Measurements from ENCODE around the gene ETV4. TPM values are rescaled to one million over a fixed set of nuclear protein-coding genes. Genes with fewer than 3 reads are reported as not detected.

The ETV4 gene
- total RNA-seq, 1 experiment from 2014 or later, result 37.8 TPM

DNA sequence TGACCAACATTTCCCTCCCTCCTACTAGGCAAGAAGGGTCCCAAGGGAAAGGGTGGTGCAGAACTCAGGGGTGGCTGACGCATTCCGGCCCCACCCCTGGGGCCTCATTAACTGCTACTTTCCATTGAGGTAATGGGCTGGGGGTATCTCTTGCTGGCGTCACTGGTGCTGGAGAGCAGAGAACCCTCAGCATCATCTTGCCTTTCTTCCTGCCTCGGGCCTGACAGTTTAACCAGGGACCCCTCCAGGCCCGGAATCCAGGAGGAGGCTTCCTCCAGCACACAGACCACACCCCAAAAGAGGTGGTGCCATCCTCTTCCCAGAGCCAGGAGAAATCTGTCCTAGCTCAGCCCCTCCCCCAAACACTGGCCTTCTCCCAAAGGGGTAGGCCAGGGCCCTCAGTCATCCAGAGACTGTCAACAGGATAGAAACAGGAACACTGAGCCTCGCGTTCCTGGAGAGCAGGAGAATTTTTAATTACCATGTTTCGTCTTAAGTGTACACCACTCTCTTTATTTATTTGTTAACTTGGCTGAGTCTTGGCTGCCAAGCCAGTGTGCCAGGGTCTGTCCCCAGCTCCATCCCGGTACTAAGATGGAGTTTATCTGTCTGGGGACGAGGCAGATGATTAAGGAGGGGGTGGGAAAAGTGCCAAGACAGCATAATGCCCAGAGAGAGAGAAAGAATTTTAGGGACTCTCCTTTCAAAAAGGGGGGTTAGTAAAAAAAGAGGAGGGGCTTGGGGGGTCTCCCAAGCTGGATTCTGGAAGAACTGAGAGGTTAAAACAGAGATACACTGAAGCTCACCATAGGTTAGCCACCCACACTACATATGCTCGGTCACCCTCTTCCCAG, 5.1 kb downstream of the ETV4 start:
- intact Hi-C loops (cut with micrococcal nuclease; ENCODE audit: unreplicated experiment), result no loop called here
- H3K9me3 Mint-ChIP-seq (ENCODE audit: unreplicated experiment), result no peaks in the 10 kb centered on the region
- Histone ChIP-seq H3K36me3 (ENCODE audit: control insufficient read depth, insufficient read depth, low read length) (peaks cover 4% of the 10 kb centered on the region), H3K27me3 (replicated peaks; ENCODE audit: control insufficient read depth, insufficient read depth, low read length) (no peaks in the 10 kb centered on the region), H3K9me3 (no peaks in the 10 kb centered on the region), H3K4me3 (ENCODE audit: low read depth, low read length) (no peak overlapping the region), H3K4me1 (peaks cover 22% of the 10 kb centered on the region)
- CTCF ChIA-PET, result no interaction called here
- H3K4me3 Mint-ChIP-seq (ENCODE audit: unreplicated experiment), result no peak overlapping the region
- H3K27me3 Mint-ChIP-seq (ENCODE audit: insufficient read depth, unreplicated experiment), result no peaks in the 10 kb centered on the region
- H3K27ac Mint-ChIP-seq (ENCODE audit: unreplicated experiment), result no peak overlapping the region
- TF ChIP-seq, protein P1, sequence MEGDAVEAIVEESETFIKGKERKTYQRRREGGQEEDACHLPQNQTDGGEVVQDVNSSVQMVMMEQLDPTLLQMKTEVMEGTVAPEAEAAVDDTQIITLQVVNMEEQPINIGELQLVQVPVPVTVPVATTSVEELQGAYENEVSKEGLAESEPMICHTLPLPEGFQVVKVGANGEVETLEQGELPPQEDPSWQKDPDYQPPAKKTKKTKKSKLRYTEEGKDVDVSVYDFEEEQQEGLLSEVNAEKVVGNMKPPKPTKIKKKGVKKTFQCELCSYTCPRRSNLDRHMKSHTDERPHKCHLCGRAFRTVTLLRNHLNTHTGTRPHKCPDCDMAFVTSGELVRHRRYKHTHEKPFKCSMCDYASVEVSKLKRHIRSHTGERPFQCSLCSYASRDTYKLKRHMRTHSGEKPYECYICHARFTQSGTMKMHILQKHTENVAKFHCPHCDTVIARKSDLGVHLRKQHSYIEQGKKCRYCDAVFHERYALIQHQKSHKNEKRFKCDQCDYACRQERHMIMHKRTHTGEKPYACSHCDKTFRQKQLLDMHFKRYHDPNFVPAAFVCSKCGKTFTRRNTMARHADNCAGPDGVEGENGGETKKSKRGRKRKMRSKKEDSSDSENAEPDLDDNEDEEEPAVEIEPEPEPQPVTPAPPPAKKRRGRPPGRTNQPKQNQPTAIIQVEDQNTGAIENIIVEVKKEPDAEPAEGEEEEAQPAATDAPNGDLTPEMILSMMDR (IDR thresholded peaks at IDR 0.05; ENCODE audit: insufficient read depth in 1 of 2, low read depth in 1 of 2, low read length in 1 of 2, severe bottlenecking in 1 of 2, unreplicated experiment in 1 of 2), result no peak
- H3K4me1 Mint-ChIP-seq (ENCODE audit: low read depth, unreplicated experiment), result peaks cover 19% of the 10 kb centered on the region
- DNase-seq, result no peak
- POLR2A ChIA-PET, result no interaction called here
- peaks cover 17% of the 10 kb centered on the region for H3K36me3 Mint-ChIP-seq (ENCODE audit: insufficient read depth, unreplicated experiment)
- BruUV-seq (replicated peaks), result no TSS peak

DNA sequence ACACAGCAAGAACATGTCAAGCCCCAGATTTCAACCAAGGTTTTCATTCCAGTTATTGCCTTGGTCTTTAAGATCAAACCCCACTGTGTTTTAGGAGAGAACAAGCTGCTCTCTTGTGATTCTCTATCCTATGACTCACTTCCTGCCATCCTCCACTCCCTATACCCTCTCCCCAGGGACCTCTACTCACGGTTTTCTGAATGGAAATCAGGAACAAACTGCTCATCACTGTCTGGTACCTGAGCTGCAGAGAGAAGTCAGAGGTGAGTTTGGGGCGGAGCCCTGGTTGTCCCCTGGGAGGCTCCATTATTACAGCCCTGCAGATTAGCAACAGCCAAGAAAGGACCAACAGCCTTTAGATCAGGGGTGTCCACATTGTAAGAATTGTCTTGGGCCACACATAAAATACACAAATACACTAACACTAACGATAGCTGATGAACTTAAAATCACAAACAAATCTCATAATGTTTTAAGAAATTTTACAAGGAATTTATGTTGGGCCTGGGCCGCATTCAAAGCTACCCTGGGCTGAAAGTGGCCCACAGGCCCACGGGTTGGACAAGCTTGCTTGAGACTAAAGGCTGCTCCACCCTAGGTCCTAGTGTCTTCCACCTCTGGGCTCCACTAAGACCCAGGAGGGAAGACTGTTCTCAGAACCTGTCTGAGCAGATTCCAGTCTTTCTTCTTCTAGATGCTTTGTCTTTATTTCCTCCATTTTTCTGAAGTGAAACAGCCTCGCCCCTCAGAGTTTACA, 9.7 kb downstream of the ETV4 start:
- CTCF ChIA-PET, result interaction anchor here (0.8 to 1.3 kb wide), 2 partner anchors 53 to 137 kb away, joined by 3 read pairs; partner anchors contain the start of gene DHX8
- H3K4me3 Mint-ChIP-seq (ENCODE audit: unreplicated experiment), result no peak overlapping the region
- no peaks in the 10 kb centered on the region for H3K27me3 Mint-ChIP-seq (ENCODE audit: insufficient read depth, unreplicated experiment)
- POLR2A ChIA-PET, result interaction anchor here (0.6 kb wide), 1 partner anchor 60 kb away, joined by 3 read pairs; no protein-coding TSS in a partner anchor
- no peaks in the 10 kb centered on the region for H3K27me3 ChIP-seq (replicated peaks; ENCODE audit: control insufficient read depth, insufficient read depth, low read length)
- H3K9me3 Mint-ChIP-seq (ENCODE audit: unreplicated experiment), result no peaks in the 10 kb centered on the region
- intact Hi-C loops (cut with micrococcal nuclease; ENCODE audit: unreplicated experiment), result no loop called here
- BruUV-seq (replicated peaks), result no TSS peak
- H3K36me3 ChIP-seq (ENCODE audit: control insufficient read depth, insufficient read depth, low read length), result peaks cover 4% of the 10 kb centered on the region
- H3K4me1 ChIP-seq, result peaks cover 8% of the 10 kb centered on the region; the same call in 1 of the 2 replicates
- no peaks in the 10 kb centered on the region for H3K9me3 ChIP-seq
- peaks cover 11% of the 10 kb centered on the region for H3K4me1 Mint-ChIP-seq (ENCODE audit: low read depth, unreplicated experiment)
- no peak overlapping the region for H3K4me3 ChIP-seq (ENCODE audit: low read depth, low read length)
- DNase-seq, result no peak
- TF ChIP-seq, protein P1 (IDR thresholded peaks at IDR 0.05; ENCODE audit: insufficient read depth in 1 of 2, low read depth in 1 of 2, low read length in 1 of 2, severe bottlenecking in 1 of 2, unreplicated experiment in 1 of 2), result no peak
- no peak overlapping the region for H3K27ac Mint-ChIP-seq (ENCODE audit: unreplicated experiment)
- H3K36me3 Mint-ChIP-seq (ENCODE audit: insufficient read depth, unreplicated experiment), result peaks cover 19% of the 10 kb centered on the region

DNA sequence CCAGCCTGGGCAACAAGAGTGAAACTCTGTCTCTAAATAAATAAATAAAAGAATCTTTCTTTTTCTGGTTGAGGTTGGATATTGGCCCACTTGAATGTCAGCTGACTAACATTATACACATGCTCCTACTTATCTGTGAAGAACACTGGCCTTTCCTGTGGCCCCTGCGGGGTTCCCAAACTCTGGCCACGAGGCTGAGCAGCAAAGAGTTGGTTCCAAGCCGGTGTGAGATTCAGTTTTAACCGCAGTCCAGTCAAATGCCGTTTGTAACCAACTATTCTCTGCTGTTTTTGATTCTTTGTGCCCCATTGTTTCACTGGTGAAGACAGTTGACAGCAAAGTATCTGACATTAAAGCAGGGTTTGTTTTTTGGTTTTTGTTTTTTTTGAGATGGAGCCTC, 11.2 kb downstream of the ETV4 start:
- Mint-ChIP-seq H3K36me3 (ENCODE audit: insufficient read depth, unreplicated experiment) (peaks cover 19% of the 10 kb centered on the region), H3K4me3 (ENCODE audit: unreplicated experiment) (no peak overlapping the region), H3K4me1 (ENCODE audit: low read depth, unreplicated experiment) (peaks cover 11% of the 10 kb centered on the region), H3K27ac (ENCODE audit: unreplicated experiment) (no peak overlapping the region), H3K27me3 (ENCODE audit: insufficient read depth, unreplicated experiment) (no peaks in the 10 kb centered on the region), H3K9me3 (ENCODE audit: unreplicated experiment) (no peaks in the 10 kb centered on the region)
- ChIA-PET POLR2A (no interaction called here), CTCF (no interaction called here)
- no peak for DNase-seq
- Histone ChIP-seq H3K9me3 (no peaks in the 10 kb centered on the region), H3K27me3 (replicated peaks; ENCODE audit: control insufficient read depth, insufficient read depth, low read length) (no peaks in the 10 kb centered on the region), H3K4me3 (ENCODE audit: low read depth, low read length) (no peak overlapping the region), H3K4me1 (peaks cover 18% of the 10 kb centered on the region), H3K36me3 (ENCODE audit: control insufficient read depth, insufficient read depth, low read length) (no peaks in the 10 kb centered on the region; the same call in 1 of the 2 replicates)
- intact Hi-C loops (cut with micrococcal nuclease; ENCODE audit: unreplicated experiment), result no loop called here
- no TSS peak for BruUV-seq (replicated peaks)
- TF ChIP-seq, protein P1 (IDR thresholded peaks at IDR 0.05; ENCODE audit: insufficient read depth in 1 of 2, low read depth in 1 of 2, low read length in 1 of 2, severe bottlenecking in 1 of 2, unreplicated experiment in 1 of 2), result no peak
